Measurements from ENCODE around the gene MAN2B1. TPM values are rescaled to one million over a fixed set of nuclear protein-coding genes. Genes with fewer than 3 reads are reported as not detected.

Gene MAN2B1
- total RNA-seq, 3 donors from 2014 or later (not counting 1 experiment from before 2014, with no cell fraction given): 107 to 118 (median 112) TPM

DNA sequence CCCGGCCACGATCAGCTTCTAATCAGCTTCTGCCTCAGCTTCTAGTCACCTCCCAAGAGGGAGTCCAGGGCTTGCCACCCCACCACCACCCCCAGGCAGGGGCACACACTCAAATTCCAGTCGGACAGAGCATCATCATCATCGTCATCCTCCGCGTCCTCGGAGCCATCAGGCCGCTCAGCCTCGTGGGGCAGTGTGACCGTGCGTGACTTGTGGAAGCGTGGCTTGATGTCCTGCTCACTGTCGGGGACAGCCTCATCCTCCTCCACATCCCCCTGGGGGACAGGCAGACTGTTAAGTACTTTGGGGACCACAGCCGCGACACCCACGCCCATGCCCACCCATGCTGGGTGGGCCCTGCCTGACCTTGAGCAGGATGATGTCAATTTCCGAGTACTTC is 44.6 kb upstream of the MAN2B1 start:
- Mint-ChIP-seq H3K27ac (no peak overlapping the region), H3K4me1 (no peaks in the 10 kb centered on the region), H3K9me3 (no peaks in the 10 kb centered on the region), H3K4me3 (no peak overlapping the region), H3K36me3 (no peaks in the 10 kb centered on the region), H3K27me3 (ENCODE audit: low read depth in 2 of 2) (no peaks in the 10 kb centered on the region)
- peaks cover 49% of the 10 kb centered on the region for H3K36me3 ChIP-seq (ENCODE audit: control insufficient read depth, insufficient read depth, low read length)
- no peak for ATAC-seq
- TF ChIP-seq, protein P1, sequence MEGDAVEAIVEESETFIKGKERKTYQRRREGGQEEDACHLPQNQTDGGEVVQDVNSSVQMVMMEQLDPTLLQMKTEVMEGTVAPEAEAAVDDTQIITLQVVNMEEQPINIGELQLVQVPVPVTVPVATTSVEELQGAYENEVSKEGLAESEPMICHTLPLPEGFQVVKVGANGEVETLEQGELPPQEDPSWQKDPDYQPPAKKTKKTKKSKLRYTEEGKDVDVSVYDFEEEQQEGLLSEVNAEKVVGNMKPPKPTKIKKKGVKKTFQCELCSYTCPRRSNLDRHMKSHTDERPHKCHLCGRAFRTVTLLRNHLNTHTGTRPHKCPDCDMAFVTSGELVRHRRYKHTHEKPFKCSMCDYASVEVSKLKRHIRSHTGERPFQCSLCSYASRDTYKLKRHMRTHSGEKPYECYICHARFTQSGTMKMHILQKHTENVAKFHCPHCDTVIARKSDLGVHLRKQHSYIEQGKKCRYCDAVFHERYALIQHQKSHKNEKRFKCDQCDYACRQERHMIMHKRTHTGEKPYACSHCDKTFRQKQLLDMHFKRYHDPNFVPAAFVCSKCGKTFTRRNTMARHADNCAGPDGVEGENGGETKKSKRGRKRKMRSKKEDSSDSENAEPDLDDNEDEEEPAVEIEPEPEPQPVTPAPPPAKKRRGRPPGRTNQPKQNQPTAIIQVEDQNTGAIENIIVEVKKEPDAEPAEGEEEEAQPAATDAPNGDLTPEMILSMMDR (IDR thresholded peaks at IDR 0.05): no peak
- intact Hi-C loops (cut with micrococcal nuclease): no loop called here
- H3K9me3 ChIP-seq (ENCODE audit: control insufficient read depth, insufficient read depth, low read length): no peaks in the 10 kb centered on the region
- H3K4me3 ChIP-seq (ENCODE audit: low read length): no peak overlapping the region
- 98% methylated on average over 17 of the region's 17 CpGs for WGBS (ENCODE audit: insufficient coverage)
- no peaks in the 10 kb centered on the region for H3K27me3 ChIP-seq (ENCODE audit: control insufficient read depth, insufficient read depth, low read length)
- H3K4me1 ChIP-seq (ENCODE audit: control insufficient read depth, insufficient read depth, low read length): no peaks in the 10 kb centered on the region
- DNase-seq: no peak
- no peak overlapping the region for H3K27ac ChIP-seq (ENCODE audit: low read length)

DNA sequence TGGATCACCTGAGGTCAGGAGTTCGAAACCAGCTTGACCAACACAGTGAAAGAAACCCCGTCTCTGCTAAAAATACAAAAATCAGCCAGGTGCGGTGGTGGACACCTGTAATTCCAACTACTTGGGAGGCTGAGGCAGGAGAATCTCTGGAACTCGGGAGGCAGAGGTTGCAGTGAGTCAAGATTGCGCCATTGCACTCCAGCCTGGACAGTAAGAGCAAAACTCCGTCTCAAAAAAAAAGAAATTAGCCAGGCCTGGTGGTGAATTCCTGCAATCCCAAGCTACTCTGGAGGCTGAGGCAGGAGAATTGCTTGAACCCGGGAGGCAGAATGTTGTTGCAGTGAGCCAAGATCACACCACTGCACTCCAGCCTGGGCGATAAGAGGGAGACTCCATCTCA is 42.1 kb upstream of the MAN2B1 start:
- H3K4me3 ChIP-seq (ENCODE audit: low read length): no peak overlapping the region
- H3K27ac Mint-ChIP-seq: no peak overlapping the region
- no peak overlapping the region for H3K4me3 Mint-ChIP-seq
- ATAC-seq: no peak
- no peaks in the 10 kb centered on the region for H3K36me3 Mint-ChIP-seq
- H3K9me3 Mint-ChIP-seq: no peaks in the 10 kb centered on the region
- H3K27me3 Mint-ChIP-seq (ENCODE audit: low read depth in 2 of 2): no peaks in the 10 kb centered on the region
- H3K36me3 ChIP-seq (ENCODE audit: control insufficient read depth, insufficient read depth, low read length): peaks cover 47% of the 10 kb centered on the region
- intact Hi-C loops (cut with micrococcal nuclease): no loop called here
- H3K4me1 Mint-ChIP-seq: no peaks in the 10 kb centered on the region
- 98% methylated on average over 8 of the region's 8 CpGs for WGBS (ENCODE audit: insufficient coverage)
- no peaks in the 10 kb centered on the region for H3K4me1 ChIP-seq (ENCODE audit: control insufficient read depth, insufficient read depth, low read length)
- no peak overlapping the region for H3K27ac ChIP-seq (ENCODE audit: low read length)
- no peaks in the 10 kb centered on the region for H3K27me3 ChIP-seq (ENCODE audit: control insufficient read depth, insufficient read depth, low read length)
- H3K9me3 ChIP-seq (ENCODE audit: control insufficient read depth, insufficient read depth, low read length): no peaks in the 10 kb centered on the region
- DNase-seq: no peak
- TF ChIP-seq, protein P1 (IDR thresholded peaks at IDR 0.05): no peak

DNA sequence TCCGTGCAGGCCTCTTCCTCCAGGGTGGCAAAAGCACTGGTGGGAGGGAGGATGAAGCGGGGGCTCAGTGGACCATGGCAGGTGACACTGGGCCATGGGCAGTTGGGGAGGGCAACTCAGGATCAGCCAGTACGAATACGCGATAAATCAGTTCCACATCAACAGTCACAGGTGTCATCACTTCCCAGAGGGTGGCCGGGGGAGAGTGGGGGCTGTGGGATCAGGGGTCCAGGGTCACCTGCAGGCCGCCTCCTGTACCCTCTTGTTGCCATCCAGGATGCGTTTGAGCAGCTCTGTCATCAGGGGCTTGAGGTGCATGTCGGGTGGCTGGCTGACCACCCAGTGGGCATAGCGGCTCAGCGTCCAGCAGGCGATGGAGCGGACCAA is 39.8 kb upstream of the MAN2B1 start:
- TF ChIP-seq, protein P1 (IDR thresholded peaks at IDR 0.05): no peak
- 98% methylated on average over 13 of the region's 13 CpGs for WGBS (ENCODE audit: insufficient coverage)

GRCh38 chr19:12705654-12706331 is 39.3 kb upstream of the MAN2B1 start:
- ATAC-seq (no peak), DNase-seq (no peak)
- H3K27ac ChIP-seq (ENCODE audit: low read length): no peak overlapping the region
- Mint-ChIP-seq H3K4me3 (no peak overlapping the region), H3K9me3 (no peaks in the 10 kb centered on the region), H3K36me3 (no peaks in the 10 kb centered on the region), H3K27ac (no peak overlapping the region), H3K27me3 (ENCODE audit: low read depth in 2 of 2) (no peaks in the 10 kb centered on the region), H3K4me1 (no peaks in the 10 kb centered on the region)
- TF ChIP-seq, protein P1 (IDR thresholded peaks at IDR 0.05): no peak
- H3K36me3 ChIP-seq (ENCODE audit: control insufficient read depth, insufficient read depth, low read length): peaks cover 52% of the 10 kb centered on the region
- intact Hi-C loops (cut with micrococcal nuclease): no loop called here
- WGBS (ENCODE audit: insufficient coverage): 96% methylated on average over 29 of the region's 29 CpGs
- no peaks in the 10 kb centered on the region for H3K27me3 ChIP-seq (ENCODE audit: control insufficient read depth, insufficient read depth, low read length)
- no peaks in the 10 kb centered on the region for H3K9me3 ChIP-seq (ENCODE audit: control insufficient read depth, insufficient read depth, low read length)
- H3K4me1 ChIP-seq (ENCODE audit: control insufficient read depth, insufficient read depth, low read length): no peaks in the 10 kb centered on the region
- H3K4me3 ChIP-seq (ENCODE audit: low read length): no peak overlapping the region

More for the DNA sequence above, 39.8 kb upstream of the MAN2B1 start:
- intact Hi-C loops (cut with micrococcal nuclease): no loop called here
- DNase-seq: no peak
- Mint-ChIP-seq H3K4me1 (no peaks in the 10 kb centered on the region), H3K9me3 (no peaks in the 10 kb centered on the region), H3K36me3 (no peaks in the 10 kb centered on the region), H3K4me3 (no peak overlapping the region), H3K27me3 (ENCODE audit: low read depth in 2 of 2) (no peaks in the 10 kb centered on the region), H3K27ac (no peak overlapping the region)
- no peaks in the 10 kb centered on the region for H3K4me1 ChIP-seq (ENCODE audit: control insufficient read depth, insufficient read depth, low read length)
- peaks cover 48% of the 10 kb centered on the region for H3K36me3 ChIP-seq (ENCODE audit: control insufficient read depth, insufficient read depth, low read length)
- no peaks in the 10 kb centered on the region for H3K27me3 ChIP-seq (ENCODE audit: control insufficient read depth, insufficient read depth, low read length)
- H3K4me3 ChIP-seq (ENCODE audit: low read length): no peak overlapping the region
- H3K27ac ChIP-seq (ENCODE audit: low read length): no peak overlapping the region
- no peaks in the 10 kb centered on the region for H3K9me3 ChIP-seq (ENCODE audit: control insufficient read depth, insufficient read depth, low read length)
- no peak for ATAC-seq
